Epithelial cell of esophagus (primary cell): ENCODE results near the gene TANC1.

Experiments
- DNase-seq: peaks from one replicate; pipeline ENCODE4 v3.0.0; 2010; ENCODE audit warnings: low read depth
- H3K4me3 ChIP-seq: 2 replicates; pipeline ENCODE4 v1.5.1; 2011; ENCODE audit warnings: mild to moderate bottlenecking, low read length, control low read depth
- TF ChIP-seq, protein P1 (sequence below): IDR thresholded peaks from 2 replicates; pipeline ENCODE4 v1.5.1; 2011; ENCODE audit warnings: low read depth, mild to moderate bottlenecking, low read length, control low read depth, inconsistent platforms; ENCODE audit not compliant: insufficient read depth; ENCODE audit errors: missing control alignments

The TANC1 gene

DNA sequence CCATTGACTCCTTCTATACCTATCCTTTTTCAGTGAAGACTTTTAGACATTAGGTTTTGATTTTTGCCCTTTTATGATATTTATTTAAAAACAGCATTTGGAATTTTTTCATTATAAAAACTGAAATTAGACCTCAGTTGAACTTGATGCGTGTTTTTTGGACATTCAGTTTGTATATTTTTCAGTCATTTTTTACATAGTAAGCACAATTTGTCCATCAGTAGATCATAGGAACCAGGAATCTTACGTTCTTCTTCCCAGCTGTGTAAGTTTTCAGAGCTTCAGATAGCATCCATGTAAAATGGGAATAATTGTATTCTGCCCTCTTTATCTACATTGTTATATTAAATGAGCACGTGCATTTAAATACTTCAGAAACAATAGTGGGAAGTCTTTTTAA is 208.9 kb downstream of the TANC1 start:
- DNase-seq, result no peak
- H3K4me3 ChIP-seq, result no peak overlapping the region
- TF ChIP-seq, protein P1, sequence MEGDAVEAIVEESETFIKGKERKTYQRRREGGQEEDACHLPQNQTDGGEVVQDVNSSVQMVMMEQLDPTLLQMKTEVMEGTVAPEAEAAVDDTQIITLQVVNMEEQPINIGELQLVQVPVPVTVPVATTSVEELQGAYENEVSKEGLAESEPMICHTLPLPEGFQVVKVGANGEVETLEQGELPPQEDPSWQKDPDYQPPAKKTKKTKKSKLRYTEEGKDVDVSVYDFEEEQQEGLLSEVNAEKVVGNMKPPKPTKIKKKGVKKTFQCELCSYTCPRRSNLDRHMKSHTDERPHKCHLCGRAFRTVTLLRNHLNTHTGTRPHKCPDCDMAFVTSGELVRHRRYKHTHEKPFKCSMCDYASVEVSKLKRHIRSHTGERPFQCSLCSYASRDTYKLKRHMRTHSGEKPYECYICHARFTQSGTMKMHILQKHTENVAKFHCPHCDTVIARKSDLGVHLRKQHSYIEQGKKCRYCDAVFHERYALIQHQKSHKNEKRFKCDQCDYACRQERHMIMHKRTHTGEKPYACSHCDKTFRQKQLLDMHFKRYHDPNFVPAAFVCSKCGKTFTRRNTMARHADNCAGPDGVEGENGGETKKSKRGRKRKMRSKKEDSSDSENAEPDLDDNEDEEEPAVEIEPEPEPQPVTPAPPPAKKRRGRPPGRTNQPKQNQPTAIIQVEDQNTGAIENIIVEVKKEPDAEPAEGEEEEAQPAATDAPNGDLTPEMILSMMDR, result no peak

DNA sequence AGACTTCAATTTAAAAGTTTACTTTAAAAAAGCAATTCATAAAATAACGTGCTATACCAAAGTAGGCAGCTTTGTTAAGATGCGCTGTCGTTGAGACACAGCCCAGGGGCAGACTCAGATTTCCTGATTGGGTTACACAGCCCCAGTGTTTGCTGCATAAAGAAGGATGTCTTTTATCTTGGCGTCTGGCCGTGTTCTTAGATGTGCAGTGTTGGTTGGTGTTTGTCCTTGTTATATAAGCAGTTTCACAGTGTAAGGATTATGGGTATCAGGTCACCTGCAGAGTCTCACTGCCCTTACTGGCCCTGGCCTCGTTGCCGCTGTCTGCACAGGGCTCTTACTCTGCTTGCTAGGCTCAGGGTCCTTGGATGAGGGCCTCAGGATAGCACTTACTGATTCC is 209.5 kb downstream of the TANC1 start:
- no peak for DNase-seq
- TF ChIP-seq, protein P1, result no peak
- no peak overlapping the region for H3K4me3 ChIP-seq

DNA sequence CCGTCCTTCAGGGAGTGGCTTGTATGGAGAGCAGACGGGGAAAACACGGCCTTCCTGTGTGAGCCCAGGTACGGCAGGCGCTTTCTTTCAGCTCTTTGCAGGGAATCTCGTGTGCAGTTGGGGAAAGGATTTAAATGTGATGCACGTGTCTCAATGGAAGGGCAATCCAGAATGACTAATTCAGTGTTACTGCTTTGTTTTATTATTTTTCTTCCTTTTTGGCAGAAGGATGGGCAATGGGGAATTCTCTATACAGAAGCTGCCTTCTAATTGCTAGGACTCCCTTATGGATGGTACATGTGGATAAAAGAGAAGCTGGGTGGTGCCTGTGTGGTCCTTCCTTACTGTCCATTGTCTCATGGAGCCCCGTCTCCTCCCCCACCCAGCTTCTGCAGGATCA is 210.7 kb downstream of the TANC1 start:
- TF ChIP-seq, protein P1, result no peak
- H3K4me3 ChIP-seq, result no peak overlapping the region
- DNase-seq, result no peak

DNA sequence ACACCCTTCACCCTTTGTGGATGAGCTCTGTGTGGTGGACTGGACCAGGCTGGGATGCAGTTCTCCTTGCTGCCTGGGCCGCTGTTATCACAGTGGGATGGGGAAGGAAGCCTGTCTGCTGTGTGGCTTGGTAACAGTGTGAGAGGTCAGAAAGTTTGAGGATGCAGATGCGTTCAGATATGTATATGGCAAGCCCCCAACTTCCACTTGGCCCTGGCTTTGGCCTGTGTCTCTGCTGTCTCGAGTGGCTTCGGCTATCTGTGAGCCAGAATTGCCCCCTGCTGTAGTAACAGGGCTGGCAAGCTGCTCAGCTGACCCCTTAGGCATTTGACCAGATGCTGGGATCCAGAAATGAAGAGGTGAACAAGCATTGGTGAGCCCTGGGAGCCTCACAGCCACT is 211.3 kb downstream of the TANC1 start:
- no peak overlapping the region for H3K4me3 ChIP-seq
- TF ChIP-seq, protein P1, result no peak

DNA sequence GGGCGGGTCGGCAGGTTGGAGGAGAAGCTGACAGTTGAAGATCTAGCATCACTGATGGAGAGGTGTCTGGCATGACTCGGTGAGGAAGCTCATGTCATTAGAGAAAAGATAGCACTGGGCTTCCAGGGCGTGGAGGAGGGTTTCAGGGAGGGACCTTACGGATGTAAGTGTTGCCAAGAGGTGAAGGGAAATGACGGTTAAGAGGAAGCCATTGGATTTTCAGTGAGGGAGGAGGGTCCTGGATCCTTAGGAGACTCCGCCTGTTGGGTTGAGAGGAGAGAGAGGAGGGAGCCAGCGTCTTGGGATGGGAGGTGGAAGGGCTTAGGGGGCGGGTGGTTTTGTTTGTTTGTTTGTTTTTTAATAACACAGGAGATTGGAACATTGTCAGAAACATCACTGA is 214.9 kb downstream of the TANC1 start:
- H3K4me3 ChIP-seq, result no peak overlapping the region

More for the DNA sequence above, 211.3 kb downstream of the TANC1 start:
- no peak for DNase-seq

DNA sequence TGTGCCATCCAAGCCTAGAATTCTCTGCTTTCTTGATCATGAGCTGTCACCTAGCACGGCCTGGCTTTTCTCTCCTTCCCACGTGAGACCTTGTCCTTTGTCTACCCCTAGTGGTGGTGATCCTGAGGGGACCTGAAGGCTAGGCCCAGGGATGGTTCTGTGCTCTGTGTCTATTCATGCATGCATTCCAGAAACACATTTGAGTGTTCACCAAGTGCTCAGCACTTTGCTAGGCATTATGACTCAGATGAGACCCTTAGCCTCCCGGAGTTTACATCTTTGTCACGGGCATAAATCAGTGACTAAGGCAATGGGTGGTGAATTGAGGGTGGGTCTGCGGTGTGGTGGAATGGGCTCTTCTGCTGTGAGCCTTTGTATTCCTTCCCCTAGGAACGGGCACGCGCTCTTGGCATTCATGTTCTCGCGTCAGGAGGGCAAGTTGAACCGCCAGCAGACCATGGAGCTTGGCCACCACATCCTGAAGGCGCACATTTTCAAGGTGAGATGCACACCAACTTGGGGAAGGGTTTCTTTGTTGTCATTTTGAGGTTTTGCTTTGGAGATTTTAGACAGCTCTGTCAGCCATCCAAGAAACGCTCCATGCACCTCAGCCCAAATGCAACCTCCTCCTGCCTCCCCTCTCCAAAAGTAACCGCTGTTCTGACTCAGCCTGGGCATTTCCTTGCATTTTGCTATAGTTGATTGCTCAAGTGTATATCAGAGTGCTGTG is 217.1 kb downstream of the TANC1 start:
- peak; percentile 30 for DNase-seq
- no peak overlapping the region for H3K4me3 ChIP-seq
- TF ChIP-seq, protein P1, result peak; percentile 48

More for the DNA sequence above, 214.9 kb downstream of the TANC1 start:
- peak; percentile 21 for DNase-seq
- TF ChIP-seq, protein P1, result no peak

DNA sequence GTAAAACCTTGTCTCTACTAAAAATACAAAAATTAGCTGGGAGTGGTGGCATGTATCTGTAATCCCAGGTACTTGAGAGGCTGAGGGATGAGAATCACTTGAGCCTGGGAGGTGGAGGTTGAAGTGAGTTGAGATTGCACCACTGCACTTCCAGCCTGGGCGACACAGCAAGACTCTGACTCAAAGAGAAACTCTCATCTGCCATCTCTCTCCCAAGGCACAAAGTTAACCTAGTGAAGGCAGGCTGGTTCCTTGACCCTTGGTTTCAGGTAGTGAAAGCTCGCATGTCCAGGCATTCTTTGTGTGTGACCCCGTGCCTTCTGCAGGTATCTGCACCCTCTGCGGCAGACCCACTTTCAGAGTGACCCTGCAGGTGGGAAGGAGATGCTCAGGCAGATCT is 218.0 kb downstream of the TANC1 start:
- no peak for DNase-seq
- no peak overlapping the region for H3K4me3 ChIP-seq
- TF ChIP-seq, protein P1, result no peak
